CD4-positive, alpha-beta T cell treated with Interleukin-21 for 1 hour (primary cell): ENCODE results near the gene EEPD1.

Source experiments
- DNase-seq: peaks from one replicate; pipeline ENCODE4 v3.0.0-alpha.2; 2020

Gene EEPD1

GRCh38 chr7:36348256-36348655, 195.2 kb downstream of the EEPD1 start:
- DNase-seq, result no peak

GRCh38 chr7:36348771-36349170, 195.7 kb downstream of the EEPD1 start:
- DNase-seq, result no peak

GRCh38 chr7:36349626-36350025, 196.6 kb downstream of the EEPD1 start:
- no peak for DNase-seq
